ENCODE measurements around the gene PLEKHG3. TPM values are rescaled to one million over a fixed set of nuclear protein-coding genes. Genes with fewer than 3 reads are reported as not detected.
"Not testable (repeated sequence)": the region's sequence is repeated elsewhere in the genome, so short reads cannot be mapped to it uniquely, and the experiment has no call there.

PLEKHG3 gene
- 1 to 10 TPM; 6.3 to 7.1 TPM for total RNA-seq

- peak; percentile 54 for DNase-seq
- Mint-ChIP-seq H3K4me3 (peak within 1 kb of the TSS; percentile 71), H3K36me3 (ENCODE audit: low read depth) (no peaks in the 10 kb centered on the region), H3K27ac (peak within 1 kb of the TSS; percentile 6), H3K27me3 (peaks cover 42% of the 10 kb centered on the region), H3K4me1 (peaks cover 41% of the 10 kb centered on the region), H3K9me3 (ENCODE audit: low read depth) (no peaks in the 10 kb centered on the region)
- intact Hi-C loops (cut with DNase I, micrococcal nuclease): no loop called here
- peak; percentile 30 for ATAC-seq
- POLR2A ChIA-PET: interaction anchor here (0.7 kb wide), 1 partner anchor 477 kb away, joined by 3 read pairs; no protein-coding TSS in a partner anchor
- CTCF ChIA-PET: interaction anchor here (0.5 to 1.5 kb wide), 5 partner anchors 10 to 774 kb away, joined by 3 to 4 read pairs (median 4); no protein-coding TSS in a partner anchor
These were observed at the start of gene PLEKHG3 for GRCh38 chr14:64704143-64704742. Gene PLEKHG3 (plus strand): TSS chr14:64704424. CDS start chr14:64727632, 23,208 bp downstream.

GRCh38 chr14:64654901-64655300 is 49.3 kb upstream of the PLEKHG3 start:
- intact Hi-C loops (cut with DNase I, micrococcal nuclease): no loop called here
- Mint-ChIP-seq H3K27me3 (peaks cover 11% of the 10 kb centered on the region), H3K4me3 (no peak overlapping the region), H3K36me3 (ENCODE audit: low read depth) (no peaks in the 10 kb centered on the region), H3K9me3 (ENCODE audit: low read depth) (no peaks in the 10 kb centered on the region), H3K27ac (no peak overlapping the region), H3K4me1 (peaks cover 16% of the 10 kb centered on the region)
- ATAC-seq: no peak
- CTCF ChIA-PET: interaction anchor here (0.7 to 2.2 kb wide), 3 partner anchors 14 to 236 kb away, joined by 3 to 13 read pairs (median 3); no protein-coding TSS in a partner anchor
- DNase-seq: no peak
- POLR2A ChIA-PET: no interaction called here

GRCh38 chr14:64656986-64657385 is 47.2 kb upstream of the PLEKHG3 start:
- DNase-seq (no peak), ATAC-seq (no peak)
- Mint-ChIP-seq H3K36me3 (ENCODE audit: low read depth) (no peaks in the 10 kb centered on the region), H3K4me1 (peaks cover 16% of the 10 kb centered on the region), H3K9me3 (ENCODE audit: low read depth) (no peaks in the 10 kb centered on the region), H3K27me3 (peaks cover 19% of the 10 kb centered on the region), H3K4me3 (no peak overlapping the region), H3K27ac (no peak overlapping the region)
- CTCF ChIA-PET: interaction anchor here (0.6 kb wide), 2 partner anchors 23 to 270 kb away, joined by 3 read pairs; no protein-coding TSS in a partner anchor
- intact Hi-C loops (cut with DNase I, micrococcal nuclease): no loop called here
- POLR2A ChIA-PET: no interaction called here

GRCh38 chr14:64658201-64658600 is 46.0 kb upstream of the PLEKHG3 start:
- DNase-seq: no peak
- H3K4me3 Mint-ChIP-seq: no peak overlapping the region
- POLR2A ChIA-PET: no interaction called here
- no peak for ATAC-seq
- CTCF ChIA-PET: interaction anchor here (1.3 kb wide), 1 partner anchor 21 kb away, joined by 5 read pairs; no protein-coding TSS in a partner anchor
- peaks cover 16% of the 10 kb centered on the region for H3K4me1 Mint-ChIP-seq
- H3K36me3 Mint-ChIP-seq (ENCODE audit: low read depth): no peaks in the 10 kb centered on the region
- H3K27ac Mint-ChIP-seq: no peak overlapping the region
- H3K9me3 Mint-ChIP-seq (ENCODE audit: low read depth): no peaks in the 10 kb centered on the region
- intact Hi-C loops (cut with DNase I, micrococcal nuclease): no loop called here
- H3K27me3 Mint-ChIP-seq: peaks cover 17% of the 10 kb centered on the region

- CTCF ChIA-PET: interaction anchor here (1.3 kb wide), 1 partner anchor 22 kb away, joined by 5 read pairs; no protein-coding TSS in a partner anchor
- intact Hi-C loops (cut with DNase I, micrococcal nuclease); POLR2A ChIA-PET; ATAC-seq; DNase-seq; H3K4me3 Mint-ChIP-seq; H3K36me3 Mint-ChIP-seq (ENCODE audit: low read depth); H3K9me3 Mint-ChIP-seq (ENCODE audit: low read depth); H3K27ac Mint-ChIP-seq: not testable (repeated sequence)
- peaks cover 17% of the 10 kb centered on the region for H3K27me3 Mint-ChIP-seq
- peaks cover 16% of the 10 kb centered on the region for H3K4me1 Mint-ChIP-seq
These were observed 45.4 kb upstream of the PLEKHG3 start for GRCh38 chr14:64658700-64659264.

- Mint-ChIP-seq H3K4me1 (peaks cover 11% of the 10 kb centered on the region), H3K36me3 (ENCODE audit: low read depth) (no peaks in the 10 kb centered on the region), H3K27me3 (peaks cover 17% of the 10 kb centered on the region), H3K27ac (no peak overlapping the region), H3K9me3 (ENCODE audit: low read depth) (no peaks in the 10 kb centered on the region), H3K4me3 (no peak overlapping the region)
- ChIA-PET POLR2A (no interaction called here), CTCF (interaction anchor here (1.3 kb wide), 1 partner anchor 22 kb away, joined by 5 read pairs; no protein-coding TSS in a partner anchor)
- intact Hi-C loops (cut with DNase I, micrococcal nuclease): no loop called here
- DNase-seq (no peak), ATAC-seq (no peak)
These were observed 44.9 kb upstream of the PLEKHG3 start for GRCh38 chr14:64659366-64659765.

- H3K9me3 Mint-ChIP-seq (ENCODE audit: low read depth): no peaks in the 10 kb centered on the region
- intact Hi-C loops (cut with DNase I, micrococcal nuclease): no loop called here
- ATAC-seq (no peak), DNase-seq (no peak)
- H3K4me3 Mint-ChIP-seq: no peak overlapping the region
- ChIA-PET CTCF (interaction anchor here (1.4 kb wide), 1 partner anchor 102 kb away, joined by 3 read pairs; no protein-coding TSS in a partner anchor), POLR2A (no interaction called here)
- no peak overlapping the region for H3K27ac Mint-ChIP-seq
- H3K36me3 Mint-ChIP-seq (ENCODE audit: low read depth): no peaks in the 10 kb centered on the region
- H3K4me1 Mint-ChIP-seq: peaks cover 9% of the 10 kb centered on the region
- H3K27me3 Mint-ChIP-seq: peaks cover 17% of the 10 kb centered on the region
These were observed 41.0 kb upstream of the PLEKHG3 start for GRCh38 chr14:64663174-64663573.

GRCh38 chr14:64671591-64671990 is 32.6 kb upstream of the PLEKHG3 start:
- intact Hi-C loops (cut with DNase I, micrococcal nuclease): loop anchor here (1.0 to 5.0 kb wide), 4 partner anchors 93 to 312 kb away; no protein-coding TSS in a partner anchor
- ChIA-PET POLR2A (no interaction called here), CTCF (interaction anchor here (0.6 to 3.7 kb wide), 17 partner anchors 11 to 315 kb away, joined by 3 to 30 read pairs (median 3); partner anchors contain the start of gene FNTB)
- H3K36me3 Mint-ChIP-seq (ENCODE audit: low read depth): no peaks in the 10 kb centered on the region
- H3K4me1 Mint-ChIP-seq: peaks cover 17% of the 10 kb centered on the region
- no peaks in the 10 kb centered on the region for H3K9me3 Mint-ChIP-seq (ENCODE audit: low read depth)
- ATAC-seq (peak; percentile 74), DNase-seq (no peak)
- no peak overlapping the region for H3K27ac Mint-ChIP-seq
- no peak overlapping the region for H3K4me3 Mint-ChIP-seq
- no peaks in the 10 kb centered on the region for H3K27me3 Mint-ChIP-seq

GRCh38 chr14:64673316-64673715 is 30.9 kb upstream of the PLEKHG3 start:
- no peak overlapping the region for H3K27ac Mint-ChIP-seq
- H3K36me3 Mint-ChIP-seq (ENCODE audit: low read depth): no peaks in the 10 kb centered on the region
- ChIA-PET CTCF (interaction anchor here (0.7 to 3.2 kb wide), 7 partner anchors 19 to 217 kb away, joined by 3 to 30 read pairs (median 6); no protein-coding TSS in a partner anchor), POLR2A (no interaction called here)
- no peaks in the 10 kb centered on the region for H3K27me3 Mint-ChIP-seq
- H3K4me3 Mint-ChIP-seq: no peak overlapping the region
- peaks cover 18% of the 10 kb centered on the region for H3K4me1 Mint-ChIP-seq
- H3K9me3 Mint-ChIP-seq (ENCODE audit: low read depth): no peaks in the 10 kb centered on the region
- intact Hi-C loops (cut with DNase I, micrococcal nuclease): loop anchor here (5.0 kb wide), 2 partner anchors 219 to 309 kb away; no protein-coding TSS in a partner anchor
- DNase-seq (no peak), ATAC-seq (no peak)

GRCh38 chr14:64673748-64674147 is 30.5 kb upstream of the PLEKHG3 start:
- no peak overlapping the region for H3K27ac Mint-ChIP-seq
- peaks cover 18% of the 10 kb centered on the region for H3K4me1 Mint-ChIP-seq
- no peaks in the 10 kb centered on the region for H3K36me3 Mint-ChIP-seq (ENCODE audit: low read depth)
- ChIA-PET CTCF (interaction anchor here (0.7 to 3.2 kb wide), 8 partner anchors 20 to 217 kb away, joined by 3 to 30 read pairs (median 6); no protein-coding TSS in a partner anchor), POLR2A (interaction anchor here (0.7 kb wide), 1 partner anchor 246 kb away, joined by 3 read pairs; no protein-coding TSS in a partner anchor)
- intact Hi-C loops (cut with DNase I, micrococcal nuclease): loop anchor here (5.0 kb wide), 2 partner anchors 219 to 309 kb away; no protein-coding TSS in a partner anchor
- no peaks in the 10 kb centered on the region for H3K27me3 Mint-ChIP-seq
- peak; percentile 55 for ATAC-seq
- DNase-seq: peak; percentile 41
- no peaks in the 10 kb centered on the region for H3K9me3 Mint-ChIP-seq (ENCODE audit: low read depth)
- H3K4me3 Mint-ChIP-seq: no peak overlapping the region

GRCh38 chr14:64674829-64675228 is 29.4 kb upstream of the PLEKHG3 start:
- DNase-seq (no peak), ATAC-seq (no peak)
- CTCF ChIA-PET: interaction anchor here (0.5 to 2.4 kb wide), 2 partner anchors 90 to 1158 kb away, joined by 3 to 12 read pairs; no protein-coding TSS in a partner anchor
- H3K27me3 Mint-ChIP-seq: no peaks in the 10 kb centered on the region
- POLR2A ChIA-PET: no interaction called here
- no peak overlapping the region for H3K4me3 Mint-ChIP-seq
- no peaks in the 10 kb centered on the region for H3K9me3 Mint-ChIP-seq (ENCODE audit: low read depth)
- no peak overlapping the region for H3K27ac Mint-ChIP-seq
- peaks cover 18% of the 10 kb centered on the region for H3K4me1 Mint-ChIP-seq
- intact Hi-C loops (cut with DNase I, micrococcal nuclease): loop anchor here (5.0 kb wide), 2 partner anchors 217 to 307 kb away; no protein-coding TSS in a partner anchor
- H3K36me3 Mint-ChIP-seq (ENCODE audit: low read depth): no peaks in the 10 kb centered on the region

All from activated CD4-positive, alpha-beta T cell treated with anti-CD3 and anti-CD28 coated beads for 36 hours (primary cell).